ENCODE measurements around the gene CSNK1A1. TPM values are rescaled to one million over a fixed set of nuclear protein-coding genes. Genes with fewer than 3 reads are reported as not detected.

CSNK1A1 gene
- total RNA-seq, 1 experiment from 2014 or later = 287 TPM

GRCh38 chr5:149496917-149497316 lies 54.3 kb downstream of the CSNK1A1 start:
- H3K27ac ChIP-seq (ENCODE audit: low read length) = peak overlapping the region; percentile 67
- intact Hi-C loops (cut with micrococcal nuclease; ENCODE audit: unreplicated experiment) (no loop called here), in situ Hi-C loops (cut with HindIII; ENCODE audit: low pct_unique_long_range_greater_than_20kb, low sequenced_read_pairs) (no loop called here)
- DNase-seq (ENCODE audit: low read depth, low spot score) (no peak), ATAC-seq (no peak)
- H3K36me3 ChIP-seq (ENCODE audit: control insufficient read depth, insufficient read depth, low read length) = peaks cover 56% of the 10 kb centered on the region
- H3K4me1 ChIP-seq (ENCODE audit: control insufficient read depth, insufficient read depth, low read length) = peaks cover 55% of the 10 kb centered on the region
- CTCF ChIA-PET = no interaction called here
- BruUV-seq (replicated peaks) = no TSS peak
- POLR2A ChIA-PET = interaction anchor here (1.6 kb wide), 1 partner anchor 10 kb away, joined by 8 read pairs; no protein-coding TSS in a partner anchor
- no peaks in the 10 kb centered on the region for H3K27me3 ChIP-seq (ENCODE audit: control insufficient read depth, insufficient read depth, low read length)
- no peak overlapping the region for H3K4me3 ChIP-seq (ENCODE audit: low read depth in 2 of 2, low read length in 2 of 2)
- no peak for TF ChIP-seq CTCF (IDR thresholded peaks at IDR 0.05)
- no peak for TF ChIP-seq REST (IDR thresholded peaks at IDR 0.05; ENCODE audit: insufficient read depth in 1 of 2, low read depth in 2 of 2, low read length in 1 of 2)
- no peak for TF ChIP-seq TCF7L2 (IDR thresholded peaks at IDR 0.05; ENCODE audit: low read depth, low read length)
- no peak for TF ChIP-seq SIN3A (IDR thresholded peaks at IDR 0.05; ENCODE audit: borderline replicate concordance, insufficient read depth, low read depth, low read length)
- TF ChIP-seq POLR2AphosphoS5 (IDR thresholded peaks at IDR 0.05; ENCODE audit: low read depth, low read length) = no peak
- H3K9me3 ChIP-seq (ENCODE audit: control insufficient read depth, insufficient read depth, low read depth, low read length) = no peaks in the 10 kb centered on the region

GRCh38 chr5:149496166-149496565 lies 55.1 kb downstream of the CSNK1A1 start:
- Histone ChIP-seq H3K9me3 (ENCODE audit: control insufficient read depth, insufficient read depth, low read depth, low read length) (no peaks in the 10 kb centered on the region), H3K27ac (ENCODE audit: low read length) (peak overlapping the region; percentile 60; the same call in 1 of the 2 replicates), H3K4me1 (ENCODE audit: control insufficient read depth, insufficient read depth, low read length) (peaks cover 59% of the 10 kb centered on the region), H3K27me3 (ENCODE audit: control insufficient read depth, insufficient read depth, low read length) (no peaks in the 10 kb centered on the region), H3K4me3 (ENCODE audit: low read depth in 2 of 2, low read length in 2 of 2) (no peak overlapping the region), H3K36me3 (ENCODE audit: control insufficient read depth, insufficient read depth, low read length) (peaks cover 49% of the 10 kb centered on the region)
- CTCF ChIA-PET = no interaction called here
- TF ChIP-seq SIN3A (IDR thresholded peaks at IDR 0.05; ENCODE audit: borderline replicate concordance, insufficient read depth, low read depth, low read length) (no peak), CTCF (IDR thresholded peaks at IDR 0.05) (no peak), POLR2AphosphoS5 (IDR thresholded peaks at IDR 0.05; ENCODE audit: low read depth, low read length) (no peak), REST (IDR thresholded peaks at IDR 0.05; ENCODE audit: insufficient read depth in 1 of 2, low read depth in 2 of 2, low read length in 1 of 2) (no peak)
- BruUV-seq (replicated peaks) = TSS peak; percentile 8
- ATAC-seq = no peak
- POLR2A ChIA-PET = interaction anchor here (1.6 kb wide), 1 partner anchor 10 kb away, joined by 8 read pairs; no protein-coding TSS in a partner anchor
- intact Hi-C loops (cut with micrococcal nuclease; ENCODE audit: unreplicated experiment) = no loop called here
- DNase-seq (ENCODE audit: low read depth, low spot score) = no peak
- in situ Hi-C loops (cut with HindIII; ENCODE audit: low pct_unique_long_range_greater_than_20kb, low sequenced_read_pairs) = no loop called here

Measured in Panc1 (cell line).